Astrocyte (in vitro differentiated cells and primary cell): ENCODE measurements around the gene ZNF878.

Source experiments
- CTCF ChIP-seq: IDR thresholded peaks from 2 replicates; pipeline ENCODE4 v1.5.1; 2011; ENCODE audit warnings: low read depth, mild to moderate bottlenecking, inconsistent platforms, low read length, moderate library complexity; ENCODE audit not compliant: insufficient read depth
- EZH2 ChIP-seq: IDR thresholded peaks from 2 replicates; pipeline ENCODE4 v1.6.1; 2012; ENCODE audit warnings: mild to moderate bottlenecking, low read length, inconsistent platforms; ENCODE audit not compliant: insufficient read depth

GRCh38 chr19:12064590-12065538 lies 12.1 kb upstream of the ZNF878 start, which contains the start of gene ZNF844:
- TF ChIP-seq CTCF (no peak), EZH2 (no peak)
